ENCODE results near the gene TANGO6.

DNA sequence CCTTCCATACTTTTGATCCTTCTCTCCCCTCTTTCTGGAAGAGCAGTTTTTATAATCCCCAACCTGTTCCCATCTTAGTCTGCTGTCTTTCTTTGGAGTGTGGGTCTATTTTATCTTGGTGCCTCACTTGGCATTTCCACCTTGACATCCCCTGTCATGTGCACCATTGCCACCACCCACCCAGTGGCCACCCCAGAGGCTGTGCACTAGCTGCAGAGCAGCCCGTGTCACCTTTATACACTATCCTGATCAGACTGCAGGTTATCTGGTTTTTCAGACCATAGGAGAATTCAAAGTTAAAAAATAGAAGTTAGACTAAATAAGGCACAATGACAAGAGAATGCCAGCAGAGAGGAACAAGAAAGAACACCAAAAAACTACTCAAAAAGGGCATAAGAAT is 43.8 kb downstream of the TANGO6 start:
- no peak for TF ChIP-seq EZH2 (IDR thresholded peaks at IDR 0.05; ENCODE audit: borderline replicate concordance, low read length)
- TF ChIP-seq, protein P1, sequence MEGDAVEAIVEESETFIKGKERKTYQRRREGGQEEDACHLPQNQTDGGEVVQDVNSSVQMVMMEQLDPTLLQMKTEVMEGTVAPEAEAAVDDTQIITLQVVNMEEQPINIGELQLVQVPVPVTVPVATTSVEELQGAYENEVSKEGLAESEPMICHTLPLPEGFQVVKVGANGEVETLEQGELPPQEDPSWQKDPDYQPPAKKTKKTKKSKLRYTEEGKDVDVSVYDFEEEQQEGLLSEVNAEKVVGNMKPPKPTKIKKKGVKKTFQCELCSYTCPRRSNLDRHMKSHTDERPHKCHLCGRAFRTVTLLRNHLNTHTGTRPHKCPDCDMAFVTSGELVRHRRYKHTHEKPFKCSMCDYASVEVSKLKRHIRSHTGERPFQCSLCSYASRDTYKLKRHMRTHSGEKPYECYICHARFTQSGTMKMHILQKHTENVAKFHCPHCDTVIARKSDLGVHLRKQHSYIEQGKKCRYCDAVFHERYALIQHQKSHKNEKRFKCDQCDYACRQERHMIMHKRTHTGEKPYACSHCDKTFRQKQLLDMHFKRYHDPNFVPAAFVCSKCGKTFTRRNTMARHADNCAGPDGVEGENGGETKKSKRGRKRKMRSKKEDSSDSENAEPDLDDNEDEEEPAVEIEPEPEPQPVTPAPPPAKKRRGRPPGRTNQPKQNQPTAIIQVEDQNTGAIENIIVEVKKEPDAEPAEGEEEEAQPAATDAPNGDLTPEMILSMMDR (conservative IDR thresholded peaks at IDR 0.05 in 1 of 2, IDR thresholded peaks at IDR 0.05 in 1 of 2; ENCODE audit: extremely low read depth in 1 of 2, insufficient read depth in 1 of 2, low read depth in 1 of 2, low read length in 2 of 2), result no peak
